22Rv1 (cell line): ENCODE results near the gene SCN7A.

Experiments
- ZFX ChIP-seq: fragments of 450-650 bp; IDR thresholded peaks from 2 replicates; pipeline ENCODE4 v1.6.1; 2017; ENCODE audit warnings: antibody characterized with exemption, borderline replicate concordance
- TF ChIP-seq, protein P1 (sequence below): fragments of 450-650 bp; IDR thresholded peaks from 2 replicates; pipeline ENCODE4 v1.5.1; 2017; ENCODE audit warnings: mild to moderate bottlenecking

DNA sequence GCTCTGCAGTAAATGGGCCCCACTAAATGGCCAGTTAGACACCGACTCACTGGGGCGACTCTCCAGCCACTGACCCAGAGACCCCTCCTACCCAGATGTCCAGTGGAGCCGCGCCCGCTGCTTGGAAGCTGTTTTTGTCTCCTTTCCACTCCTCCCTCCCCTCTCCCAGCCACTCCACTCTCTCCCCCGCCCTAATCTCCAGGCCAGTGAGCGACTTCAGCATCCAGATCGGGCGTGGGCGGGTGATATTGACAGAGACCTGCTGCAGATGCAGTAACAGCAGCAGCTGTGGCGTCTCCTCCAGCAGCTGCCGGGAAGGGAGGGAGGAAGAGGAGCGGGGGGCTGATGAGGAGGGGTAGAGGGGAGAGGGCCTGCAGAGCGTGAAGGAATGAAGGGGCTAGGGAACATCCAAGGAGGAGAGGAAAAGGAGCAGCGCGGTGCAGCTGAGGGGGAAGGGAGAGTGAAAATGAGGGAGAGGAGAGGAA is at the start of gene SCN7A:
- TF ChIP-seq, protein P1, sequence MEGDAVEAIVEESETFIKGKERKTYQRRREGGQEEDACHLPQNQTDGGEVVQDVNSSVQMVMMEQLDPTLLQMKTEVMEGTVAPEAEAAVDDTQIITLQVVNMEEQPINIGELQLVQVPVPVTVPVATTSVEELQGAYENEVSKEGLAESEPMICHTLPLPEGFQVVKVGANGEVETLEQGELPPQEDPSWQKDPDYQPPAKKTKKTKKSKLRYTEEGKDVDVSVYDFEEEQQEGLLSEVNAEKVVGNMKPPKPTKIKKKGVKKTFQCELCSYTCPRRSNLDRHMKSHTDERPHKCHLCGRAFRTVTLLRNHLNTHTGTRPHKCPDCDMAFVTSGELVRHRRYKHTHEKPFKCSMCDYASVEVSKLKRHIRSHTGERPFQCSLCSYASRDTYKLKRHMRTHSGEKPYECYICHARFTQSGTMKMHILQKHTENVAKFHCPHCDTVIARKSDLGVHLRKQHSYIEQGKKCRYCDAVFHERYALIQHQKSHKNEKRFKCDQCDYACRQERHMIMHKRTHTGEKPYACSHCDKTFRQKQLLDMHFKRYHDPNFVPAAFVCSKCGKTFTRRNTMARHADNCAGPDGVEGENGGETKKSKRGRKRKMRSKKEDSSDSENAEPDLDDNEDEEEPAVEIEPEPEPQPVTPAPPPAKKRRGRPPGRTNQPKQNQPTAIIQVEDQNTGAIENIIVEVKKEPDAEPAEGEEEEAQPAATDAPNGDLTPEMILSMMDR: no peak
- TF ChIP-seq ZFX: no peak
